Ishikawa (cell line): ENCODE measurements around the gene ADAR.

Source experiments
- CEBPB ChIP-seq: IDR thresholded peaks from 2 replicates; pipeline ENCODE4 v1.6.1; 2012
- CREB1 ChIP-seq: IDR thresholded peaks from 2 replicates; pipeline ENCODE4 v1.6.1; 2012; ENCODE audit warnings: low read depth
- EGR1 ChIP-seq: IDR thresholded peaks from 2 replicates; pipeline ENCODE4 v1.6.1; 2012
- FOXM1 ChIP-seq: IDR thresholded peaks from 2 replicates; pipeline ENCODE4 v1.6.1; 2012; ENCODE audit warnings: low read depth, borderline replicate concordance
- NFIC ChIP-seq: IDR thresholded peaks from 2 replicates; pipeline ENCODE4 v1.6.1; 2012
- RAD21 ChIP-seq: IDR thresholded peaks from 2 replicates; pipeline ENCODE4 v1.6.1; 2012; ENCODE audit warnings: low read depth
- TAF1 ChIP-seq: IDR thresholded peaks from 2 replicates; pipeline ENCODE4 v1.6.1; 2012; ENCODE audit warnings: low read depth, mild to moderate bottlenecking
- TCF12 ChIP-seq: IDR thresholded peaks from 2 replicates; pipeline ENCODE4 v1.6.1; 2012; ENCODE audit warnings: low read depth
- TEAD4 ChIP-seq: IDR thresholded peaks from 2 replicates; pipeline ENCODE4 v1.6.1; 2012
- YY1 ChIP-seq: IDR thresholded peaks from 2 replicates; pipeline ENCODE4 v1.6.1; 2012; ENCODE audit warnings: low read depth
- ZBTB7A ChIP-seq: IDR thresholded peaks from 2 replicates; pipeline ENCODE4 v1.6.1; 2012; ENCODE audit warnings: low read depth
- TF ChIP-seq, protein P1 (sequence below): IDR thresholded peaks from 2 replicates; pipeline ENCODE4 v1.6.1; 2012; ENCODE audit warnings: low read depth, mild to moderate bottlenecking
- TF ChIP-seq, protein P2 (sequence below): IDR thresholded peaks from 2 replicates; pipeline ENCODE4 v1.6.1; 2012
- TF ChIP-seq, protein P3 (sequence below): IDR thresholded peaks from 2 replicates; pipeline ENCODE4 v1.6.1; 2012

Gene ADAR, protein sequence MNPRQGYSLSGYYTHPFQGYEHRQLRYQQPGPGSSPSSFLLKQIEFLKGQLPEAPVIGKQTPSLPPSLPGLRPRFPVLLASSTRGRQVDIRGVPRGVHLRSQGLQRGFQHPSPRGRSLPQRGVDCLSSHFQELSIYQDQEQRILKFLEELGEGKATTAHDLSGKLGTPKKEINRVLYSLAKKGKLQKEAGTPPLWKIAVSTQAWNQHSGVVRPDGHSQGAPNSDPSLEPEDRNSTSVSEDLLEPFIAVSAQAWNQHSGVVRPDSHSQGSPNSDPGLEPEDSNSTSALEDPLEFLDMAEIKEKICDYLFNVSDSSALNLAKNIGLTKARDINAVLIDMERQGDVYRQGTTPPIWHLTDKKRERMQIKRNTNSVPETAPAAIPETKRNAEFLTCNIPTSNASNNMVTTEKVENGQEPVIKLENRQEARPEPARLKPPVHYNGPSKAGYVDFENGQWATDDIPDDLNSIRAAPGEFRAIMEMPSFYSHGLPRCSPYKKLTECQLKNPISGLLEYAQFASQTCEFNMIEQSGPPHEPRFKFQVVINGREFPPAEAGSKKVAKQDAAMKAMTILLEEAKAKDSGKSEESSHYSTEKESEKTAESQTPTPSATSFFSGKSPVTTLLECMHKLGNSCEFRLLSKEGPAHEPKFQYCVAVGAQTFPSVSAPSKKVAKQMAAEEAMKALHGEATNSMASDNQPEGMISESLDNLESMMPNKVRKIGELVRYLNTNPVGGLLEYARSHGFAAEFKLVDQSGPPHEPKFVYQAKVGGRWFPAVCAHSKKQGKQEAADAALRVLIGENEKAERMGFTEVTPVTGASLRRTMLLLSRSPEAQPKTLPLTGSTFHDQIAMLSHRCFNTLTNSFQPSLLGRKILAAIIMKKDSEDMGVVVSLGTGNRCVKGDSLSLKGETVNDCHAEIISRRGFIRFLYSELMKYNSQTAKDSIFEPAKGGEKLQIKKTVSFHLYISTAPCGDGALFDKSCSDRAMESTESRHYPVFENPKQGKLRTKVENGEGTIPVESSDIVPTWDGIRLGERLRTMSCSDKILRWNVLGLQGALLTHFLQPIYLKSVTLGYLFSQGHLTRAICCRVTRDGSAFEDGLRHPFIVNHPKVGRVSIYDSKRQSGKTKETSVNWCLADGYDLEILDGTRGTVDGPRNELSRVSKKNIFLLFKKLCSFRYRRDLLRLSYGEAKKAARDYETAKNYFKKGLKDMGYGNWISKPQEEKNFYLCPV

DNA sequence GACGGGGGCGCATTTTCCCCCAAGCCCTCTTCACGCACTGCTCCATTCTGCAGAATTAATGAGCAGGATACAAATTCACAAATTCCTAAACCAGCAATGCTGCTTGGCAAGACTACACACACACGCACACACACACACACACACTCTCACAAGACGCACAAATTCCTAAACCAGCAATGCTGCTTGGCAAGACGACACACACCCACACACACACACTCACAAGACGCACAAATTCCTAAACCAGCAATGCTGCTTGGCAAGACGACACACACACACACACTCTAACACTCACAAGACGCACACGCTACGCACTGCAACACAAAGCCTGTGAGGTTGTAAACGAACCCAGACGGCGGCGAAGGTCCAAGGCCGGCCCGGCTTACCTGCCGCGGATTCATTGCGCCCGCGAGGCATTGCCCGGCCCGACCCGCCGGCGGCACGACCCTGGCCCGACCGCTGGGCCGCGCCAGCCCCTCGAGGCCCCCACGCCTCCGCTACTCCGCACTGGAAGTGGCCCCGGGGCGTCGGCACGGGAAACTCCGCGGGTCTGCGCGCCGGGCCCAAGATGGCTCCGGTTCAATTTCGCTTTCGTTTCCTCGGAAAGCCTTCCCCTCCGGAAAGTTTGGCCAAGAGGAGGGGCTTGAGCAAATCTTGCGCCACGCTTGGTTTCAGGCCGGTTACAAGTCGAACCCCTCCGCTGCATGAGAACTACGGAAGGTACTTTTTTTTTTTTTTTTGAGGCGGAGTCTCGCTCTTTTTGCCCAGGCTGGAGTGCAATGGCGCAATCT is at the start of gene ADAR:
Gene ADAR, minus strand, starts transcription at position 578 of the 788 bp plus-strand sequence. Its CDS starts 180 bp downstream, at position 398.
- TF ChIP-seq FOXM1 (no peak), ZBTB7A (no peak), TEAD4 (0 out of 2 replicates have a peak, but pooled peaks have one; percentile 29), YY1 (peak; percentile 75; the same call in 1 of the 2 replicates), EGR1 (no peak), CEBPB (peak; percentile 87), NFIC (0 out of 2 replicates have a peak, but pooled peaks have one; percentile 34), TAF1 (peak; percentile 43; the same call in 1 of the 2 replicates), TCF12 (no peak)
- TF ChIP-seq, protein P1, sequence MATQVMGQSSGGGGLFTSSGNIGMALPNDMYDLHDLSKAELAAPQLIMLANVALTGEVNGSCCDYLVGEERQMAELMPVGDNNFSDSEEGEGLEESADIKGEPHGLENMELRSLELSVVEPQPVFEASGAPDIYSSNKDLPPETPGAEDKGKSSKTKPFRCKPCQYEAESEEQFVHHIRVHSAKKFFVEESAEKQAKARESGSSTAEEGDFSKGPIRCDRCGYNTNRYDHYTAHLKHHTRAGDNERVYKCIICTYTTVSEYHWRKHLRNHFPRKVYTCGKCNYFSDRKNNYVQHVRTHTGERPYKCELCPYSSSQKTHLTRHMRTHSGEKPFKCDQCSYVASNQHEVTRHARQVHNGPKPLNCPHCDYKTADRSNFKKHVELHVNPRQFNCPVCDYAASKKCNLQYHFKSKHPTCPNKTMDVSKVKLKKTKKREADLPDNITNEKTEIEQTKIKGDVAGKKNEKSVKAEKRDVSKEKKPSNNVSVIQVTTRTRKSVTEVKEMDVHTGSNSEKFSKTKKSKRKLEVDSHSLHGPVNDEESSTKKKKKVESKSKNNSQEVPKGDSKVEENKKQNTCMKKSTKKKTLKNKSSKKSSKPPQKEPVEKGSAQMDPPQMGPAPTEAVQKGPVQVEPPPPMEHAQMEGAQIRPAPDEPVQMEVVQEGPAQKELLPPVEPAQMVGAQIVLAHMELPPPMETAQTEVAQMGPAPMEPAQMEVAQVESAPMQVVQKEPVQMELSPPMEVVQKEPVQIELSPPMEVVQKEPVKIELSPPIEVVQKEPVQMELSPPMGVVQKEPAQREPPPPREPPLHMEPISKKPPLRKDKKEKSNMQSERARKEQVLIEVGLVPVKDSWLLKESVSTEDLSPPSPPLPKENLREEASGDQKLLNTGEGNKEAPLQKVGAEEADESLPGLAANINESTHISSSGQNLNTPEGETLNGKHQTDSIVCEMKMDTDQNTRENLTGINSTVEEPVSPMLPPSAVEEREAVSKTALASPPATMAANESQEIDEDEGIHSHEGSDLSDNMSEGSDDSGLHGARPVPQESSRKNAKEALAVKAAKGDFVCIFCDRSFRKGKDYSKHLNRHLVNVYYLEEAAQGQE = no peak
- TF ChIP-seq, protein P2, sequence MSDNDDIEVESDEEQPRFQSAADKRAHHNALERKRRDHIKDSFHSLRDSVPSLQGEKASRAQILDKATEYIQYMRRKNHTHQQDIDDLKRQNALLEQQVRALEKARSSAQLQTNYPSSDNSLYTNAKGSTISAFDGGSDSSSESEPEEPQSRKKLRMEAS = peak; percentile 16

DNA sequence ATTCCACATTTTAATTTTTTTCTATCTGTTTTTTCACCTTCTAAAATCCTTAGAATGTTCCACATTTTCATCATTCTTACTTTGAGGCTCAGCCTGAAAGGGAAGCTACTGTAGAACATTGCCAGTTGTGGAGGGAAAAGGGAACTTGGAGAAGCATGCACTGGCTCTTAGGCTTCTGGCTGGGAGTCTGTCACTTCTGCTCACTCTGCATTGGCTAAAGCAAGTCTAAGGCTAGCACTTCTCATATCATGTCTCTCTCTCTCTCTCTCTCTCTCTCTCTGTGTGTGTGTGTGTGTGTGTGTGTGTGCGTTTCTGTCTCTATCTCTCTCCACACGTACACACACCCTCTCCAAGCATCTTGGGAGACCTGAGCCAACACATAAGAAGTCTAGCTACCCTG is 49.6 kb upstream of the ADAR start:
- no peak for TF ChIP-seq TCF12
- TF ChIP-seq, protein P1 = no peak
- TF ChIP-seq CEBPB = no peak
- TF ChIP-seq, protein P3, sequence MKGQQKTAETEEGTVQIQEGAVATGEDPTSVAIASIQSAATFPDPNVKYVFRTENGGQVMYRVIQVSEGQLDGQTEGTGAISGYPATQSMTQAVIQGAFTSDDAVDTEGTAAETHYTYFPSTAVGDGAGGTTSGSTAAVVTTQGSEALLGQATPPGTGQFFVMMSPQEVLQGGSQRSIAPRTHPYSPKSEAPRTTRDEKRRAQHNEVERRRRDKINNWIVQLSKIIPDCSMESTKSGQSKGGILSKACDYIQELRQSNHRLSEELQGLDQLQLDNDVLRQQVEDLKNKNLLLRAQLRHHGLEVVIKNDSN = no peak
- TF ChIP-seq CREB1 = no peak

DNA sequence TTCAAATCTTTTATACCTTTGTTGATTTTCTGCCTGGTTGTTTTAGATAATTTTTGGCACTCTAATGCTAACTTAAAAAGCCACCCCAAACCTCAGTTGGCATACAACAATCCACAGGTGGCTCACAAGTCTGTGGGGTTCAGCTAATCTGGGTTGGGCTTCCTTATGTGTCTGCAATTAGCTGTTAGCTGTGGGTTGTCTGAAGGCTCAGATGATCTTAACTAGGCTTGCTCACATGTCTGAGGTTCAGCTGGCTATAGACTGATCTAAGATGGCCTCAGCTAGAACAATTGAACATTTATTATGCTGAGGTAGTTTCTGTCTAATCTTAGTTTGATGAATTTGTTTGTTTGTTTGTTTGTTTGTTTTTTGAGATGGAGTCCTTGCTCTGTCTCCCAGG is 44.9 kb upstream of the ADAR start:
- no peak for TF ChIP-seq YY1
- no peak for TF ChIP-seq CEBPB
- TF ChIP-seq, protein P3 = no peak
- TF ChIP-seq, protein P1 = no peak
- TF ChIP-seq TAF1 = no peak
- TF ChIP-seq RAD21 = no peak
- no peak for TF ChIP-seq NFIC
- no peak for TF ChIP-seq TCF12
- TF ChIP-seq ZBTB7A = no peak
- TF ChIP-seq, protein P2 = no peak
- no peak for TF ChIP-seq TEAD4
